ENCODE data around the gene MLH3. TPM values are rescaled to one million over a fixed set of nuclear protein-coding genes. Genes with fewer than 3 reads are reported as not detected.

The MLH3 gene
- total RNA-seq, 1 donor from 2014 or later: 28.2 TPM

GRCh38 chr14:75044322-75044721 lies 6.9 kb downstream of the MLH3 start:
- DNase-seq (ENCODE audit: low spot score): no peak
- Mint-ChIP-seq H3K9me3 (no peaks in the 10 kb centered on the region), H3K4me3 (ENCODE audit: low read depth) (no peak overlapping the region), H3K27ac (peak overlapping the region; percentile 42), H3K4me1 (ENCODE audit: low read depth) (peaks cover 29% of the 10 kb centered on the region), H3K36me3 (ENCODE audit: low read depth) (peaks cover 65% of the 10 kb centered on the region), H3K27me3 (ENCODE audit: low read depth) (no peaks in the 10 kb centered on the region)
- intact Hi-C loops (cut with micrococcal nuclease): no loop called here

GRCh38 chr14:75042035-75042434 lies 9.2 kb downstream of the MLH3 start:
- peaks cover 16% of the 10 kb centered on the region for H3K4me1 Mint-ChIP-seq (ENCODE audit: low read depth)
- peaks cover 49% of the 10 kb centered on the region for H3K36me3 Mint-ChIP-seq (ENCODE audit: low read depth)
- intact Hi-C loops (cut with micrococcal nuclease): no loop called here
- H3K4me3 Mint-ChIP-seq (ENCODE audit: low read depth): no peak overlapping the region
- DNase-seq (ENCODE audit: low spot score): no peak
- no peaks in the 10 kb centered on the region for H3K27me3 Mint-ChIP-seq (ENCODE audit: low read depth)
- no peaks in the 10 kb centered on the region for H3K9me3 Mint-ChIP-seq
- no peak overlapping the region for H3K27ac Mint-ChIP-seq

- no peak overlapping the region for H3K27ac Mint-ChIP-seq
- peaks cover 49% of the 10 kb centered on the region for H3K36me3 Mint-ChIP-seq (ENCODE audit: low read depth)
- no peaks in the 10 kb centered on the region for H3K9me3 Mint-ChIP-seq
- peaks cover 12% of the 10 kb centered on the region for H3K4me1 Mint-ChIP-seq (ENCODE audit: low read depth)
- intact Hi-C loops (cut with micrococcal nuclease): no loop called here
- H3K27me3 Mint-ChIP-seq (ENCODE audit: low read depth): no peaks in the 10 kb centered on the region
- no peak for DNase-seq (ENCODE audit: low spot score)
- no peak overlapping the region for H3K4me3 Mint-ChIP-seq (ENCODE audit: low read depth)
Measured at GRCh38 chr14:75041613-75042012, 9.7 kb downstream of the MLH3 start.

- intact Hi-C loops (cut with micrococcal nuclease): no loop called here
- Mint-ChIP-seq H3K36me3 (ENCODE audit: low read depth) (peaks cover 48% of the 10 kb centered on the region), H3K4me3 (ENCODE audit: low read depth) (no peak overlapping the region), H3K4me1 (ENCODE audit: low read depth) (peaks cover 10% of the 10 kb centered on the region), H3K27ac (no peak overlapping the region), H3K9me3 (no peaks in the 10 kb centered on the region), H3K27me3 (ENCODE audit: low read depth) (no peaks in the 10 kb centered on the region)
- no peak for DNase-seq (ENCODE audit: low spot score)
Measured at GRCh38 chr14:75040959-75041358, 10.3 kb downstream of the MLH3 start.

- no peak overlapping the region for H3K27ac Mint-ChIP-seq
- no peak overlapping the region for H3K4me3 Mint-ChIP-seq (ENCODE audit: low read depth)
- H3K27me3 Mint-ChIP-seq (ENCODE audit: low read depth): no peaks in the 10 kb centered on the region
- no peak for DNase-seq (ENCODE audit: low spot score)
- intact Hi-C loops (cut with micrococcal nuclease): no loop called here
- H3K36me3 Mint-ChIP-seq (ENCODE audit: low read depth): peaks cover 48% of the 10 kb centered on the region
- H3K4me1 Mint-ChIP-seq (ENCODE audit: low read depth): peaks cover 8% of the 10 kb centered on the region
- H3K9me3 Mint-ChIP-seq: no peaks in the 10 kb centered on the region
Measured at GRCh38 chr14:75040507-75040906, 10.8 kb downstream of the MLH3 start.

GRCh38 chr14:75032939-75033338 lies 18.3 kb downstream of the MLH3 start:
- no peak overlapping the region for H3K4me3 Mint-ChIP-seq (ENCODE audit: low read depth)
- H3K9me3 Mint-ChIP-seq: no peaks in the 10 kb centered on the region

GRCh38 chr14:75030147-75030546 lies 21.1 kb downstream of the MLH3 start:
- DNase-seq (ENCODE audit: low spot score): no peak
- Mint-ChIP-seq H3K4me1 (ENCODE audit: low read depth) (no peaks in the 10 kb centered on the region), H3K27me3 (ENCODE audit: low read depth) (no peaks in the 10 kb centered on the region), H3K36me3 (ENCODE audit: low read depth) (peaks cover 42% of the 10 kb centered on the region), H3K4me3 (ENCODE audit: low read depth) (no peak overlapping the region), H3K9me3 (no peaks in the 10 kb centered on the region), H3K27ac (no peak overlapping the region)
- intact Hi-C loops (cut with micrococcal nuclease): no loop called here

More at GRCh38 chr14:75032939-75033338, 18.3 kb downstream of the MLH3 start:
- no peak overlapping the region for H3K27ac Mint-ChIP-seq
- DNase-seq (ENCODE audit: low spot score): no peak
- H3K36me3 Mint-ChIP-seq (ENCODE audit: low read depth): peaks cover 53% of the 10 kb centered on the region
- intact Hi-C loops (cut with micrococcal nuclease): no loop called here
- no peaks in the 10 kb centered on the region for H3K4me1 Mint-ChIP-seq (ENCODE audit: low read depth)
- H3K27me3 Mint-ChIP-seq (ENCODE audit: low read depth): no peaks in the 10 kb centered on the region

- peaks cover 44% of the 10 kb centered on the region for H3K36me3 Mint-ChIP-seq (ENCODE audit: low read depth)
- H3K27me3 Mint-ChIP-seq (ENCODE audit: low read depth): no peaks in the 10 kb centered on the region
- H3K9me3 Mint-ChIP-seq: no peaks in the 10 kb centered on the region
- intact Hi-C loops (cut with micrococcal nuclease): no loop called here
- no peak overlapping the region for H3K27ac Mint-ChIP-seq
- no peaks in the 10 kb centered on the region for H3K4me1 Mint-ChIP-seq (ENCODE audit: low read depth)
- H3K4me3 Mint-ChIP-seq (ENCODE audit: low read depth): no peak overlapping the region
- no peak for DNase-seq (ENCODE audit: low spot score)
Measured at GRCh38 chr14:75025876-75026275, 25.4 kb downstream of the MLH3 start.

GRCh38 chr14:75025082-75025481 lies 26.2 kb downstream of the MLH3 start:
- DNase-seq (ENCODE audit: low spot score): no peak
- intact Hi-C loops (cut with micrococcal nuclease): no loop called here
- H3K36me3 Mint-ChIP-seq (ENCODE audit: low read depth): peaks cover 41% of the 10 kb centered on the region
- H3K9me3 Mint-ChIP-seq: no peaks in the 10 kb centered on the region
- H3K27ac Mint-ChIP-seq: no peak overlapping the region
- no peaks in the 10 kb centered on the region for H3K27me3 Mint-ChIP-seq (ENCODE audit: low read depth)
- H3K4me1 Mint-ChIP-seq (ENCODE audit: low read depth): no peaks in the 10 kb centered on the region
- H3K4me3 Mint-ChIP-seq (ENCODE audit: low read depth): no peak overlapping the region

- H3K4me1 Mint-ChIP-seq (ENCODE audit: low read depth): no peaks in the 10 kb centered on the region
- H3K36me3 Mint-ChIP-seq (ENCODE audit: low read depth): peaks cover 48% of the 10 kb centered on the region
- no peaks in the 10 kb centered on the region for H3K27me3 Mint-ChIP-seq (ENCODE audit: low read depth)
- no peaks in the 10 kb centered on the region for H3K9me3 Mint-ChIP-seq
- intact Hi-C loops (cut with micrococcal nuclease): no loop called here
- H3K27ac Mint-ChIP-seq: no peak overlapping the region
- DNase-seq (ENCODE audit: low spot score): no peak
- no peak overlapping the region for H3K4me3 Mint-ChIP-seq (ENCODE audit: low read depth)
Measured at GRCh38 chr14:75023108-75023507, 28.2 kb downstream of the MLH3 start.

- no peaks in the 10 kb centered on the region for H3K9me3 Mint-ChIP-seq
- intact Hi-C loops (cut with micrococcal nuclease): no loop called here
Measured at GRCh38 chr14:75022655-75023054, 28.6 kb downstream of the MLH3 start.

GRCh38 chr14:75018694-75019093 lies 32.6 kb downstream of the MLH3 start:
- intact Hi-C loops (cut with micrococcal nuclease): no loop called here
- H3K4me3 Mint-ChIP-seq (ENCODE audit: low read depth): no peak overlapping the region
- H3K36me3 Mint-ChIP-seq (ENCODE audit: low read depth): peaks cover 71% of the 10 kb centered on the region
- H3K27me3 Mint-ChIP-seq (ENCODE audit: low read depth): no peaks in the 10 kb centered on the region
- H3K9me3 Mint-ChIP-seq: no peaks in the 10 kb centered on the region
- no peak for DNase-seq (ENCODE audit: low spot score)
- H3K27ac Mint-ChIP-seq: peak overlapping the region; percentile 35
- no peaks in the 10 kb centered on the region for H3K4me1 Mint-ChIP-seq (ENCODE audit: low read depth)

More at GRCh38 chr14:75022655-75023054, 28.6 kb downstream of the MLH3 start:
- peaks cover 46% of the 10 kb centered on the region for H3K36me3 Mint-ChIP-seq (ENCODE audit: low read depth)
- H3K4me1 Mint-ChIP-seq (ENCODE audit: low read depth): no peaks in the 10 kb centered on the region
- no peak for DNase-seq (ENCODE audit: low spot score)
- no peaks in the 10 kb centered on the region for H3K27me3 Mint-ChIP-seq (ENCODE audit: low read depth)
- no peak overlapping the region for H3K4me3 Mint-ChIP-seq (ENCODE audit: low read depth)
- H3K27ac Mint-ChIP-seq: no peak overlapping the region

- H3K9me3 Mint-ChIP-seq: no peaks in the 10 kb centered on the region
Measured at GRCh38 chr14:75016815-75017214, 34.5 kb downstream of the MLH3 start.

GRCh38 chr14:75015496-75015895 lies 35.8 kb downstream of the MLH3 start:
- Mint-ChIP-seq H3K4me1 (ENCODE audit: low read depth) (peaks cover 9% of the 10 kb centered on the region), H3K36me3 (ENCODE audit: low read depth) (peaks cover 74% of the 10 kb centered on the region), H3K4me3 (ENCODE audit: low read depth) (no peak overlapping the region), H3K27me3 (ENCODE audit: low read depth) (no peaks in the 10 kb centered on the region), H3K9me3 (no peaks in the 10 kb centered on the region), H3K27ac (no peak overlapping the region)
- DNase-seq (ENCODE audit: low spot score): no peak
- intact Hi-C loops (cut with micrococcal nuclease): no loop called here

More at GRCh38 chr14:75016815-75017214, 34.5 kb downstream of the MLH3 start:
- H3K36me3 Mint-ChIP-seq (ENCODE audit: low read depth): peaks cover 72% of the 10 kb centered on the region
- no peaks in the 10 kb centered on the region for H3K27me3 Mint-ChIP-seq (ENCODE audit: low read depth)
- H3K27ac Mint-ChIP-seq: no peak overlapping the region
- H3K4me1 Mint-ChIP-seq (ENCODE audit: low read depth): no peaks in the 10 kb centered on the region
- DNase-seq (ENCODE audit: low spot score): no peak
- intact Hi-C loops (cut with micrococcal nuclease): no loop called here
- no peak overlapping the region for H3K4me3 Mint-ChIP-seq (ENCODE audit: low read depth)

All from activated T-helper 2 cell treated with anti-CD3 and anti-CD28 coated beads, Interferon-gamma antibody, Interleukin-2, Interleukin-4, amounts not matched to agents 10 μg/mL and 5 μg/mL and 100 μg/mL, durations not matched to agents 14 hours and 24 hours and 36 hours (primary cell).